ENCODE measurements around the gene ANXA5. TPM values are rescaled to one million over a fixed set of nuclear protein-coding genes. Genes with fewer than 3 reads are reported as not detected.
A peak's percentile ranks its signal among the peaks of the same experiment; 100 is the strongest.

ANXA5 gene
- total RNA-seq, 4 donors from 2014 or later = 255 to 353 (median 316) TPM

DNA sequence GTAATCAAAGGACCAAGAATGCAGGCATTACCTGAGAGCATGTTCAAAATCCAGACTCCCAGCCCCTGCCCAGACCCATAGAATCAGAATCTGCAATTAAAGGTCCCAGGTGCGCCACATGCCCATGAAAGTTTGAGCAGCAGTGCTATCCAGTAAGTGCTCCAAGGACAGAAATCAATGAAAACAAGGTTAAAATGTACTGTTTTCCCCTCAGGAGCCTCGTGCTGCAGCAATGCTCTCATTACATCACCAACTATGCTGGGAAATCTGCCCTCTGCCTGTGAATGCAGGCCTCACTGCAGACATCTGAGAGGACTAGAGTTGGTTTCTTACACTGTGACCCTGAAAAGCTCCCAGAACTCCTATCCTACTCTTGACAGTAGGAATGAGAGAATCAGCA, 21.1 kb downstream of the ANXA5 start:
- peaks cover 0 to 5% of the 10 kb centered on the region in 2 donors for H3K36me3 ChIP-seq

DNA sequence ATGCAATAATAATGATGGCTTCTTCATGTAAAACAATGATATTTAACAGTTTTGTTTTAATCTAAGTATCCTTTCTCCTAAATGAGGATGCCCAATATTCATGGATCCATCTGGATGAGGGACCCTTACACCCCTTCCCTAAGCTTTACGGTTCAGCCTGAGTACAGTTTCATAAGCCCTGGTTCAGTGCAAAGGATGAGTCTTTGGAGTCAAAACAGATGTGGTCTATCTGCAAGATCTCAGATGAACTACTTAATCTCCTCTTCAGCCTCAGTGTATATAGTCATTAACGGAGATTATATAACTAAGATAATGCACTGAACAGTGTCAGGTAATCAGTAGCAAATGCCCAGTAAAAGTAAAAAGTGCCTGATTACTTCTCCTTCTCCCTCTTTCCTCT, 22.1 kb downstream of the ANXA5 start:
- no peaks in the 10 kb centered on the region for H3K9me3 ChIP-seq
- intact Hi-C loops (cut with DNase I; ENCODE audit: low total_unique reads) = no loop called here
- H3K4me1 ChIP-seq = no peaks in the 10 kb centered on the region
- no peak for DNase-seq
- H3K27me3 ChIP-seq = no peaks in the 10 kb centered on the region
- no peak overlapping the region for H3K4me3 ChIP-seq
- no peak overlapping the region for H3K27ac ChIP-seq
- TF ChIP-seq POLR2A (IDR thresholded peaks at IDR 0.05) = no peak
- TF ChIP-seq, protein P1, sequence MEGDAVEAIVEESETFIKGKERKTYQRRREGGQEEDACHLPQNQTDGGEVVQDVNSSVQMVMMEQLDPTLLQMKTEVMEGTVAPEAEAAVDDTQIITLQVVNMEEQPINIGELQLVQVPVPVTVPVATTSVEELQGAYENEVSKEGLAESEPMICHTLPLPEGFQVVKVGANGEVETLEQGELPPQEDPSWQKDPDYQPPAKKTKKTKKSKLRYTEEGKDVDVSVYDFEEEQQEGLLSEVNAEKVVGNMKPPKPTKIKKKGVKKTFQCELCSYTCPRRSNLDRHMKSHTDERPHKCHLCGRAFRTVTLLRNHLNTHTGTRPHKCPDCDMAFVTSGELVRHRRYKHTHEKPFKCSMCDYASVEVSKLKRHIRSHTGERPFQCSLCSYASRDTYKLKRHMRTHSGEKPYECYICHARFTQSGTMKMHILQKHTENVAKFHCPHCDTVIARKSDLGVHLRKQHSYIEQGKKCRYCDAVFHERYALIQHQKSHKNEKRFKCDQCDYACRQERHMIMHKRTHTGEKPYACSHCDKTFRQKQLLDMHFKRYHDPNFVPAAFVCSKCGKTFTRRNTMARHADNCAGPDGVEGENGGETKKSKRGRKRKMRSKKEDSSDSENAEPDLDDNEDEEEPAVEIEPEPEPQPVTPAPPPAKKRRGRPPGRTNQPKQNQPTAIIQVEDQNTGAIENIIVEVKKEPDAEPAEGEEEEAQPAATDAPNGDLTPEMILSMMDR (IDR thresholded peaks at IDR 0.05) = no peak
- peaks cover 0 to 5% of the 10 kb centered on the region in 2 donors for H3K36me3 ChIP-seq

More for the DNA sequence above, 21.1 kb downstream of the ANXA5 start:
- H3K4me3 ChIP-seq = no peak overlapping the region
- H3K27ac ChIP-seq = no peak overlapping the region
- intact Hi-C loops (cut with DNase I; ENCODE audit: low total_unique reads) = no loop called here
- H3K27me3 ChIP-seq = no peaks in the 10 kb centered on the region
- TF ChIP-seq, protein P1 (IDR thresholded peaks at IDR 0.05) = no peak
- TF ChIP-seq POLR2A (IDR thresholded peaks at IDR 0.05) = no peak
- DNase-seq = no peak
- H3K9me3 ChIP-seq = no peaks in the 10 kb centered on the region
- no peaks in the 10 kb centered on the region for H3K4me1 ChIP-seq

DNA sequence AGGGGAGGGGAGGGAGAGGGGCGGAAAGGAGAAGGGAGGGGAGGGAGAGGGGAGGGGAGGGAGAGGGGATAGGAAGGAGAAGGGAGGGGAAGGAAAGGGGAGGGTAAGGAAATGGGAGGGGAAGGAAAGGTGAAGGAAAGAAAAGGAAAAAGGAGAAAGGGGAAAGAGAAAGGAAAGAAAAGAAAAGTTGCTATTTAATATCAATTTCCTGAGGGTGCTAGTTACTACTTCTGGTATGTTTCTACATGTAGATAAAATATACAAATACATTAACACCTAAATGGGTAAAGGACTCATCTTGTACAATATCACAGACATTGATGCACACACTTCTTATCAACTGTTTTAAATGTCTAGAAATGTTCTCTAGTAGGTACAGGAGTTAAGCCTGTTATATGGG, 22.6 kb downstream of the ANXA5 start:
- TF ChIP-seq, protein P1 (IDR thresholded peaks at IDR 0.05) = no peak
- TF ChIP-seq POLR2A (IDR thresholded peaks at IDR 0.05) = no peak
- peaks cover 0 to 5% of the 10 kb centered on the region in 2 donors for H3K36me3 ChIP-seq

DNA sequence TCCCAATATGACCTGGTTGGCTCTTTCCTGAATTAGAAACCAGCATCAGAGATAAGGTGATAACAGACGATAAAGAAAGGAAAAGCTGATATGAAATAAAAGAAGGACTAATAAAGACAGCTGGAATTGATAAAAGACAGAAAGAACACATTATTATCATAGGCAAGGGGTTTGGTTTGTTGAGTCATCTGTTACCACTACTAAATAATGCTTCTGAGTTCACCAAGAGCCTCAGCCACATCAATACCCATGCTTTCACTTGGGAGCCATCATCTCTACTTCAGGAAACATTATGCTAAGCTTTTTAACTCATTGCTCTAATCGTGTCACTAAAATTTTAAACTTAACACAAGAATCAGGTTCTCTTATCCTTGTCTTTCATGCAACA, 27.6 kb downstream of the ANXA5 start:
- Histone ChIP-seq H3K4me3 (no peak overlapping the region), H3K9me3 (no peaks in the 10 kb centered on the region), H3K4me1 (no peaks in the 10 kb centered on the region), H3K36me3 (no peaks in the 10 kb centered on the region), H3K27me3 (no peaks in the 10 kb centered on the region), H3K27ac (no peak overlapping the region)
- intact Hi-C loops (cut with DNase I; ENCODE audit: low total_unique reads) = no loop called here
- TF ChIP-seq, protein P1 (IDR thresholded peaks at IDR 0.05) = no peak
- no peak for TF ChIP-seq POLR2A (IDR thresholded peaks at IDR 0.05)
- DNase-seq = no peak

More for the DNA sequence above, 22.6 kb downstream of the ANXA5 start:
- Histone ChIP-seq H3K27me3 (no peaks in the 10 kb centered on the region), H3K4me3 (no peak overlapping the region), H3K9me3 (no peaks in the 10 kb centered on the region), H3K4me1 (no peaks in the 10 kb centered on the region), H3K27ac (no peak overlapping the region)
- intact Hi-C loops (cut with DNase I; ENCODE audit: low total_unique reads) = no loop called here
- DNase-seq = no peak

DNA sequence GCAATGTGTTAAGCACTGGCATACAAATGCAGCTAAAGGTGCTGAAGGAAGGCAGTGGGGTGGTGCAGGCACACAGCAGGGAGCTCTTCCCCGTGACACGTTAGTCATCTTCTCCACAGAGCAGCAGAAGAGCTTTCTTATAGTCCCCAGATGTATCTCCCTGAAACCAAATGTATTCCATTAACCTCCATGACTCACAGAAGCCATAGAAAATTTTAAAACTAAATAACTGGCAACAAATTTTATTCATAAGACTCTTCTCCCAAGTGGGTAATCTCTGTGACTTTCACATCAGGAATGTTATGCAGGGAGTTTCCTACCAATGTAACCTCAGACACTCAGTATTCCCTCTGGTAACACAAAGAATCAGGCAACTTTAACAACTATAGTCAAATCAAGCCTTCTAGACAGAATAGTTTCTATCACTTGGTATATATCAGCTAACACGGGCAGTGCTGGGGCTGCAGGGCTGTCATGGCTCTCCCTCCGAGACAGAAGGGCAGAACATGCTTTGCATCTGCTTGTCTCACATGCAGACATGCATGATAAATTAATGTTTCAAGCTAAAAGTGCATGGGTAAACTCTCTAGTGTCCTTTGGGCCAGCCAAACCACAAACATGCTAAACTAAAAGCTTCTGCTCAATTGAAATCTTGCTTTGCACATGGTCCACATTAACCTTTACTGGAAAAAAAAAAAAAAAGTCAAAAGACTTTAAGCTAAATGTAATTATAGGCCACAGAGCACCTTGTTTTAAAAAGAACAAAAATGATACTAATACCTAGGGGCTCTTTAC, 28.2 kb downstream of the ANXA5 start:
- DNase-seq = no peak
- intact Hi-C loops (cut with DNase I; ENCODE audit: low total_unique reads) = no loop called here
- peak overlapping the region in 1 of 2 donors; percentile 21 for H3K27ac ChIP-seq
- no peaks in the 10 kb centered on the region for H3K4me1 ChIP-seq
- H3K4me3 ChIP-seq = no peak overlapping the region
- H3K9me3 ChIP-seq = no peaks in the 10 kb centered on the region
- no peaks in the 10 kb centered on the region for H3K27me3 ChIP-seq
- H3K36me3 ChIP-seq = no peaks in the 10 kb centered on the region
- TF ChIP-seq, protein P1 (IDR thresholded peaks at IDR 0.05) = no peak
- TF ChIP-seq POLR2A (IDR thresholded peaks at IDR 0.05) = no peak
